ENCODE results near the gene GNA12.
"Not testable (repeated sequence)": the region's sequence is repeated elsewhere in the genome, so short reads cannot be mapped to it uniquely, and the experiment has no call there.

The GNA12 gene

GRCh38 chr7:2698581-2699288 is 145.4 kb downstream of the GNA12 start:
- H3K4me2 ChIP-seq (ENCODE audit: low read depth, low read length, poor library complexity, severe bottlenecking) = peak overlapping the region; percentile 72
- H3K9ac ChIP-seq (ENCODE audit: low read length) = peak overlapping the region; percentile 62
- no peaks in the 10 kb centered on the region for H3K79me2 ChIP-seq (ENCODE audit: insufficient read depth, low read length)
- peak overlapping the region; percentile 19 for H3K4me3 ChIP-seq (ENCODE audit: insufficient read depth, low read length, poor library complexity, severe bottlenecking)
- H2AFZ ChIP-seq (ENCODE audit: low read depth, low read length, severe bottlenecking) = peak overlapping the region; percentile 33
- H3K27ac ChIP-seq (ENCODE audit: low read depth, low read length) = peak overlapping the region; percentile 93
- H4K20me1 ChIP-seq (ENCODE audit: low read depth, low read length) = no peaks in the 10 kb centered on the region
- H3K27me3 ChIP-seq (ENCODE audit: low read length) = no peaks in the 10 kb centered on the region
- no peaks in the 10 kb centered on the region for H3K9me3 ChIP-seq (ENCODE audit: insufficient read depth, low read length)
- no peaks in the 10 kb centered on the region for H3K9me2 ChIP-seq (replicated peaks; ENCODE audit: insufficient read depth, low read length)
- H3K36me3 ChIP-seq (ENCODE audit: low read length) = no peaks in the 10 kb centered on the region
- peaks cover 20% of the 10 kb centered on the region for H3F3A ChIP-seq (ENCODE audit: insufficient read depth)
- TF ChIP-seq CTCF (IDR thresholded peaks at IDR 0.05; ENCODE audit: insufficient read depth, low read length, poor library complexity, severe bottlenecking) (no peak), EZH2phosphoT487 (conservative IDR thresholded peaks at IDR 0.05; ENCODE audit: low read length) (no peak)

GRCh38 chr7:2694122-2694436 is 150.0 kb downstream of the GNA12 start:
- H4K20me1 ChIP-seq (ENCODE audit: low read depth, low read length); H3K9ac ChIP-seq (ENCODE audit: low read length); H3K27ac ChIP-seq (ENCODE audit: low read depth, low read length); H2AFZ ChIP-seq (ENCODE audit: low read depth, low read length, severe bottlenecking); H3K9me3 ChIP-seq (ENCODE audit: insufficient read depth, low read length); H3K4me2 ChIP-seq (ENCODE audit: low read depth, low read length, poor library complexity, severe bottlenecking); H3K4me3 ChIP-seq (ENCODE audit: insufficient read depth, low read length, poor library complexity, severe bottlenecking); H3K9me2 ChIP-seq (replicated peaks; ENCODE audit: insufficient read depth, low read length); H3K36me3 ChIP-seq (ENCODE audit: low read length); H3K79me2 ChIP-seq (ENCODE audit: insufficient read depth, low read length); H3K27me3 ChIP-seq (ENCODE audit: low read length): not testable (repeated sequence)
- H3F3A ChIP-seq (ENCODE audit: insufficient read depth) = peaks cover 13% of the 10 kb centered on the region

GRCh38 chr7:2693420-2694121 is 150.5 kb downstream of the GNA12 start:
- H2AFZ ChIP-seq (ENCODE audit: low read depth, low read length, severe bottlenecking); H3K27ac ChIP-seq (ENCODE audit: low read depth, low read length); H3K27me3 ChIP-seq (ENCODE audit: low read length); H3K9me2 ChIP-seq (replicated peaks; ENCODE audit: insufficient read depth, low read length); H4K20me1 ChIP-seq (ENCODE audit: low read depth, low read length); H3K9ac ChIP-seq (ENCODE audit: low read length); H3K4me3 ChIP-seq (ENCODE audit: insufficient read depth, low read length, poor library complexity, severe bottlenecking); H3F3A ChIP-seq (ENCODE audit: insufficient read depth); H3K79me2 ChIP-seq (ENCODE audit: insufficient read depth, low read length); H3K4me2 ChIP-seq (ENCODE audit: low read depth, low read length, poor library complexity, severe bottlenecking); H3K9me3 ChIP-seq (ENCODE audit: insufficient read depth, low read length); H3K36me3 ChIP-seq (ENCODE audit: low read length): not testable (repeated sequence)

DNA sequence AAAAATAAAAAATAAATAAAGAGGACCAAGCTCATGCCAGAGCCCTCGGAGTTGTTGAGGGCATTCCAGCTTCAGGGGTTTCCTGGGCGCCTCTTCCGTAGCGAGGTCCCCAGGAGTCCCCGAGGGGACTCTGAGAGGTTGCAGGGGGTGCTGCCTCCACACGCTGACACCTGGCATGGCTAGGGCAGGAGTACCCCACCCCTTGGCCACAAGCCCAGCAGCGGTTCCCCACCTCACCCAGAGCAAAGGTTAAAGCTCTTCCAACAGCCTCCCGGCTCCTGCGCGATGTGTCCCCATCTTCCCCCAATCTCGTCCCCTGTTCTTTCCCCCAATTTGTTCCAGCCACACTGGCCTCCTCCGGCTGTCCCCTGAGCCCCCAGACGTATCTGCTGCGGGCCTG is 151.6 kb downstream of the GNA12 start:
- Histone ChIP-seq H3K4me3 (ENCODE audit: insufficient read depth, low read length, poor library complexity, severe bottlenecking) (no peak overlapping the region), H3K9me2 (replicated peaks; ENCODE audit: insufficient read depth, low read length) (no peaks in the 10 kb centered on the region), H3K9ac (ENCODE audit: low read length) (no peak overlapping the region), H3K9me3 (ENCODE audit: insufficient read depth, low read length) (no peaks in the 10 kb centered on the region), H4K20me1 (ENCODE audit: low read depth, low read length) (no peaks in the 10 kb centered on the region), H3F3A (ENCODE audit: insufficient read depth) (peaks cover 2% of the 10 kb centered on the region; the same call in 1 of the 2 replicates), H3K79me2 (ENCODE audit: insufficient read depth, low read length) (no peaks in the 10 kb centered on the region), H3K36me3 (ENCODE audit: low read length) (no peaks in the 10 kb centered on the region), H3K27ac (ENCODE audit: low read depth, low read length) (no peak overlapping the region), H3K4me2 (ENCODE audit: low read depth, low read length, poor library complexity, severe bottlenecking) (no peak overlapping the region), H2AFZ (ENCODE audit: low read depth, low read length, severe bottlenecking) (no peak overlapping the region), H3K27me3 (ENCODE audit: low read length) (no peaks in the 10 kb centered on the region)
- TF ChIP-seq CTCF (IDR thresholded peaks at IDR 0.05; ENCODE audit: insufficient read depth, low read length, poor library complexity, severe bottlenecking) (no peak), EZH2phosphoT487 (conservative IDR thresholded peaks at IDR 0.05; ENCODE audit: low read length) (no peak)

DNA sequence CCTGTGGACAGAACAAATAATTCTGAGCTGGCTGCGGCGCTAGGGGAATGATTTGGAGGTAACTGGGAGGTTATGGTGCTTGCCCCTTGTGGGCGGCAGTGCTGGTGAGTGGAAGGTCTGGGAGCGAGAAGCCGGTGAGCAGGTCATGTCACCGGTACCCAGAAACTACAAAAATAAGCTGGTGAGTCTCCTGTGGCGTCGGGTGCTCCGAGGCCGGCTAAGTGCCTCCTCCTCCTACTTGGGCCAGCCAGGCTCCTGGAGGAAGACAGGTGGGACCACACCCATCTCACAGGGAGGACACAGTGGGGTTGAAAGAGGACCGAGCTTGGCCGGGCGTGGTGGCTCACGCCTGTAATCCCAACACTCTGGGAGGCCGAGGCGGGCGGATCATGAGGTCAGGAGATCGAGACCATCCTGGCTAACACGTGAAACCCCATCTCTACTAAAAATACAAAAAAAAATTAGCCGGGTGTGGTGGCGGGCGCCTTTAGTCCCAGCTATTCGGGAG is 152.1 kb downstream of the GNA12 start:
- H3F3A ChIP-seq (ENCODE audit: insufficient read depth); H3K27ac ChIP-seq (ENCODE audit: low read depth, low read length); H3K9ac ChIP-seq (ENCODE audit: low read length); H3K4me3 ChIP-seq (ENCODE audit: insufficient read depth, low read length, poor library complexity, severe bottlenecking); H3K79me2 ChIP-seq (ENCODE audit: insufficient read depth, low read length); H3K36me3 ChIP-seq (ENCODE audit: low read length); H3K4me2 ChIP-seq (ENCODE audit: low read depth, low read length, poor library complexity, severe bottlenecking); H2AFZ ChIP-seq (ENCODE audit: low read depth, low read length, severe bottlenecking); H4K20me1 ChIP-seq (ENCODE audit: low read depth, low read length); H3K9me3 ChIP-seq (ENCODE audit: insufficient read depth, low read length); H3K9me2 ChIP-seq (replicated peaks; ENCODE audit: insufficient read depth, low read length); H3K27me3 ChIP-seq (ENCODE audit: low read length): not testable (repeated sequence)

Measured in SU-DHL-6 (cell line).